ENCODE results near the gene GNAT1. TPM values are rescaled to one million over a fixed set of nuclear protein-coding genes. Genes with fewer than 3 reads are reported as not detected.

Gene GNAT1
- total RNA-seq, 3 donors from 2014 or later: not detected

DNA sequence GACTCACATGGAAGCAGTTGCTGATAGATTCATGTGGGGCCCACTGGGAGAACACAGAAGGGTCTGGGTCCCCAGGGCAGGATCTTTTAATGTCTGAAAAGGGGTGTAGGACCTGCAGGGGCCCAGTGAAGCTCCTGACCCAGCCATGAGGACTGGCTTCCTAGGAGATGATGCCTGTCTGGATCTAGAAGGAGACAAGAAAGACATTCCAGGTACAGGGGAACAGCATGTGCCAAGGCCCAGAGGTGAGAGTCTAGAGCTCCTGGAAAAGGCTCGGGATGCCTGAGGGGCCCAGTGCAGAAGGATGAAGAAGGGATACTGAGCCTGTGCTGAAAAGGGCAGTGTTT lies 41.0 kb upstream of the GNAT1 start:
- no peaks in the 10 kb centered on the region for H3K36me3 ChIP-seq
- TF ChIP-seq POLR2A (IDR thresholded peaks at IDR 0.05) (no peak), POLR2AphosphoS5 (IDR thresholded peaks at IDR 0.05) (no peak)
- TF ChIP-seq, protein P1, sequence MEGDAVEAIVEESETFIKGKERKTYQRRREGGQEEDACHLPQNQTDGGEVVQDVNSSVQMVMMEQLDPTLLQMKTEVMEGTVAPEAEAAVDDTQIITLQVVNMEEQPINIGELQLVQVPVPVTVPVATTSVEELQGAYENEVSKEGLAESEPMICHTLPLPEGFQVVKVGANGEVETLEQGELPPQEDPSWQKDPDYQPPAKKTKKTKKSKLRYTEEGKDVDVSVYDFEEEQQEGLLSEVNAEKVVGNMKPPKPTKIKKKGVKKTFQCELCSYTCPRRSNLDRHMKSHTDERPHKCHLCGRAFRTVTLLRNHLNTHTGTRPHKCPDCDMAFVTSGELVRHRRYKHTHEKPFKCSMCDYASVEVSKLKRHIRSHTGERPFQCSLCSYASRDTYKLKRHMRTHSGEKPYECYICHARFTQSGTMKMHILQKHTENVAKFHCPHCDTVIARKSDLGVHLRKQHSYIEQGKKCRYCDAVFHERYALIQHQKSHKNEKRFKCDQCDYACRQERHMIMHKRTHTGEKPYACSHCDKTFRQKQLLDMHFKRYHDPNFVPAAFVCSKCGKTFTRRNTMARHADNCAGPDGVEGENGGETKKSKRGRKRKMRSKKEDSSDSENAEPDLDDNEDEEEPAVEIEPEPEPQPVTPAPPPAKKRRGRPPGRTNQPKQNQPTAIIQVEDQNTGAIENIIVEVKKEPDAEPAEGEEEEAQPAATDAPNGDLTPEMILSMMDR (IDR thresholded peaks at IDR 0.05): no peak
- no peak for DNase-seq (ENCODE audit: low spot score in 2 of 2)
- no peaks in the 10 kb centered on the region for H3K27me3 ChIP-seq
- peaks cover 13 to 32% of the 10 kb centered on the region in 2 donors for H3K4me1 ChIP-seq
- H3K27ac ChIP-seq: peak overlapping the region; percentile 79 to 91
- no peaks in the 10 kb centered on the region for H3K9me3 ChIP-seq
- intact Hi-C loops (cut with DNase I; ENCODE audit: low total_unique reads): no loop called here
- H3K4me3 ChIP-seq: no peak overlapping the region

DNA sequence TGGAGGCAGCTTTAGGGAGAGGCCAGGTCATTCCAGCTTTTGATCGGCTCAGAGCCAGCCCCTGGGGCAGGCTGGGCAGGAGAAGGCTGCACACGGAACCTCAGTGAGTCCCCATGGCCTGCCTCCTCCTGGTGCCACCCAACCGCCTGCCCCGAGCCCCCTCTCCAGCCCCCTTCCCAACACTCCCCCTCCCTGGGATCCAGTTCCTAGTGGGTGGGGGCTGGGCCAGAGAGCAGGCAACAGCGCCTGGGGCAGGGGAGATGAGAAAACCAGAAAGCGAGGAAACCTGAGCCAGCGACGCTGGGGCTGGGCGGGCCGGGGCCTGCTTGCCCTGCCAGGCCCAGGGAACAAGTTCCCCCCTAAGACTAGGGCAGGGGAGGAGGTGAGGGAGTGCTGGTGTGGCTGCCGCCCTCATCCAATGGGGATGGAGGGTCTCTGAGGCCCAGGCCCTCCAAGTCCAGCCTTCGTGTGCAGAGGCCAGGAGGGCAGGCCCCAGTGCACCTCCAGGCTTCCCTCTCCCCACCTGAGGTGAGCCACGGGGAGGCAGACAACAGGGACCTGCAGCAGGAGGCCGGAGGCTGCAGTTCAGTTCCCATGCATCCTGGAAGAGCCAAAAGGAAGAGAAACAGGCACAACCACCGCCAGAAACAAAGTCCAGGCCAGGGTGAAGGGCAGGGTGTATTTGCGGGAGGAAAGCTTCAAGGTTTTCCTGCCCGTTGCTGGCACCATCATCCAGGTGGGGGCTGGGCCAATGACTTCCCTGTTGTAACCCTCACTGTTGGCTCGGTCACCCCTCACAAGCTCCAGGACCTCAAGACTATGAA lies 40.3 kb upstream of the GNAT1 start:
- Histone ChIP-seq H3K4me1 (peaks cover 13 to 32% of the 10 kb centered on the region in 2 donors), H3K27me3 (no peaks in the 10 kb centered on the region), H3K9me3 (no peaks in the 10 kb centered on the region), H3K27ac (peak overlapping the region; percentile 79 to 91), H3K36me3 (no peaks in the 10 kb centered on the region), H3K4me3 (peak overlapping the region in 1 of 3 donors; percentile 19)
- DNase-seq (ENCODE audit: low spot score in 2 of 2): peak; percentile 85 to 93
- TF ChIP-seq POLR2A (IDR thresholded peaks at IDR 0.05): no peak
- TF ChIP-seq, protein P1 (IDR thresholded peaks at IDR 0.05): no peak
- no peak for TF ChIP-seq POLR2AphosphoS5 (IDR thresholded peaks at IDR 0.05)
- intact Hi-C loops (cut with DNase I; ENCODE audit: low total_unique reads): no loop called here

DNA sequence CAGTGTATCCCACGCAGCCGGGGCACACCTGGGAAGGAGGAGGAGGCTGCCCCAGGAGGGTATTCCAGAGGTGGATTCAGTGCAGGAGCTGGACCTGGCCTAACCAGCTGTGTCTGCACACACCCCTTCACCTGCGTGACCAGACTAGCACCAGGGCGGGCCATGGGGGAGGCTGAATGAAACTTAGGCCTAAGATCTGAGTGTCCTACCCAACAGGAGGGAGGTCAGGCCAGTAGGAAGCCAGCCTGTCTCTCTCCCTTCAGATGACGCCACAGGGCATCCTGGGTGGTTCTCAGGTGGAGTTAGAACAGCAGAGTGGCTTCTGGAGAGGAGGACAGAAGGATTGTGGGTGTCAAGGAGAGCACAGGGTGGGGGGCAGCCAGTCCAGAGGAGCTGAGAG lies 39.7 kb upstream of the GNAT1 start:
- H3K27ac ChIP-seq: peak overlapping the region; percentile 79 to 91
- H3K27me3 ChIP-seq: no peaks in the 10 kb centered on the region
- intact Hi-C loops (cut with DNase I; ENCODE audit: low total_unique reads): no loop called here
- TF ChIP-seq POLR2AphosphoS5 (IDR thresholded peaks at IDR 0.05) (no peak), POLR2A (IDR thresholded peaks at IDR 0.05) (no peak)
- TF ChIP-seq, protein P1 (IDR thresholded peaks at IDR 0.05): no peak
- no peak for DNase-seq (ENCODE audit: low spot score in 2 of 2)
- H3K9me3 ChIP-seq: no peaks in the 10 kb centered on the region
- H3K4me3 ChIP-seq: peak overlapping the region in 1 of 3 donors; percentile 19
- no peaks in the 10 kb centered on the region for H3K36me3 ChIP-seq
- H3K4me1 ChIP-seq: peaks cover 13 to 32% of the 10 kb centered on the region in 2 donors

DNA sequence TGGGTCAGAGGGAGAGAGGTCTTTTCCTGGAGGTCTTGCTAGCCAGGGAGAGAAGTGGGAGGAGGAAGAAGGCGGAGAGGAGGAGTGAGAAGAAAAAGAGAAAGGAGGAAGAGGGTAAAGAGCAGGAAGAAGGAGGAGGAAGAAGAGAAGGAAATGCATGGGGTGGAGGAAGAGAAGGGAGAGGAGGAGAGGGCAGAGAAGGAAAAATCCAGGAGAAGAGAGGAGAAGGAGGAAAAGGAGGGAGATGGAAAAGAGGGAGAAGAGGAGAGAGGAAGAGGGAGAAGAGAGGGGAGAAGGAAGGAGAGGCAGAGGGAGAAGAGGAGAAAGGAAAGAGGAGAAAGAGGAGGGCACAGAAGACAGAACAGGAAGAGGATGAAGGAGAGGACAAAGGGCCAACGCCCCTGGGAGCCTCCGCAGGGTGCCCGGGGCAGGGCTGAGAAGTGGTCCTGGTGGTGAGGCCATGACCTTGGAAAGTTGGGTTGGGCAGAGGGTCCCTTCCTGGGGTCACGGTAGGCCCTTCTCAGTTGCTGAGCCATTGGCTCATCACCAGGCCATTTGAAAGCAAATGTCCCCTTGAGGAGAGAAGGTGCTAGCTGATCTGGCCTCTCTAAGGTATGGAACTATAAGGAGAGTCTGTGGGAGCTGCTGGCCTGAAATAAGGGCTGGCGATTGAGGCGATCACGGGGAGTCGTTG lies 37.5 kb upstream of the GNAT1 start:
- Histone ChIP-seq H3K9me3 (no peaks in the 10 kb centered on the region), H3K36me3 (no peaks in the 10 kb centered on the region), H3K4me1 (peaks cover 13 to 30% of the 10 kb centered on the region in 2 donors), H3K27ac (peak overlapping the region; percentile 78 to 90), H3K4me3 (peak overlapping the region in 2 of 3 donors; percentile 66 to 89), H3K27me3 (no peaks in the 10 kb centered on the region)
- intact Hi-C loops (cut with DNase I; ENCODE audit: low total_unique reads): no loop called here
- TF ChIP-seq, protein P1 (IDR thresholded peaks at IDR 0.05): no peak
- no peak for TF ChIP-seq POLR2A (IDR thresholded peaks at IDR 0.05)
- TF ChIP-seq POLR2AphosphoS5 (IDR thresholded peaks at IDR 0.05): no peak
- no peak for DNase-seq (ENCODE audit: low spot score in 2 of 2)

DNA sequence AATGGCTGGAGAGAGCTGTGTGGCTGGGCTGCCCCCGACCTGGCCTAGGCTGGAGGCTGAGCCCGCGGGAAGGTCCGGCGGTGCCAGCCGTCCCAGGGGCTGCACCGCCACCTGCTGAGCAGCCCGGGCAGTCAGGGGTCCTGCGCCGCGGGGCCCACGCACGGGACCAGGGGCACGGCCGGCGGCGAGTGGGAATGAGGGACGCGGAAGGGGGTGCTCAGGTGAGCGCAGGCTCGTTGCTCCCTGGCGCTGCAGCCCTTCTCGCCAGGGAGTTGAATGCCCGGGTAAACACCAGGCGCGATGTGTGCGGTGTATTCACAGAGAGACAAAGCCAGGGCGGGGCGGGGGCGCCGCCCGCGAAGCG lies 37.0 kb upstream of the GNAT1 start:
- Histone ChIP-seq H3K4me1 (peaks cover 13 to 30% of the 10 kb centered on the region in 2 donors), H3K36me3 (no peaks in the 10 kb centered on the region), H3K27me3 (no peaks in the 10 kb centered on the region), H3K4me3 (peak overlapping the region; percentile 47 to 89 (median 66)), H3K27ac (peak overlapping the region; percentile 78 to 90), H3K9me3 (no peaks in the 10 kb centered on the region)
- TF ChIP-seq POLR2A (IDR thresholded peaks at IDR 0.05) (no peak), POLR2AphosphoS5 (IDR thresholded peaks at IDR 0.05) (no peak)
- TF ChIP-seq, protein P1 (IDR thresholded peaks at IDR 0.05): no peak
- DNase-seq (ENCODE audit: low spot score in 2 of 2): no peak
- intact Hi-C loops (cut with DNase I; ENCODE audit: low total_unique reads): no loop called here

Data from breast epithelium (tissue), 4 donors.